CD4-positive, alpha-beta T cell treated with Interferon alpha-2 for 1 hour (primary cell): Measurements from ENCODE around the gene TXN2.
A peak's percentile ranks its signal among the peaks of the same experiment; 100 is the strongest.
"Not testable (repeated sequence)": the region's sequence is repeated elsewhere in the genome, so short reads cannot be mapped to it uniquely, and the experiment has no call there.

Source experiments
- DNase-seq, 2 donors: peaks; one replicate each; pipeline ENCODE4 v3.0.0-alpha.2; 2020 to 2022

TXN2 gene, protein sequence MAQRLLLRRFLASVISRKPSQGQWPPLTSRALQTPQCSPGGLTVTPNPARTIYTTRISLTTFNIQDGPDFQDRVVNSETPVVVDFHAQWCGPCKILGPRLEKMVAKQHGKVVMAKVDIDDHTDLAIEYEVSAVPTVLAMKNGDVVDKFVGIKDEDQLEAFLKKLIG

DNA sequence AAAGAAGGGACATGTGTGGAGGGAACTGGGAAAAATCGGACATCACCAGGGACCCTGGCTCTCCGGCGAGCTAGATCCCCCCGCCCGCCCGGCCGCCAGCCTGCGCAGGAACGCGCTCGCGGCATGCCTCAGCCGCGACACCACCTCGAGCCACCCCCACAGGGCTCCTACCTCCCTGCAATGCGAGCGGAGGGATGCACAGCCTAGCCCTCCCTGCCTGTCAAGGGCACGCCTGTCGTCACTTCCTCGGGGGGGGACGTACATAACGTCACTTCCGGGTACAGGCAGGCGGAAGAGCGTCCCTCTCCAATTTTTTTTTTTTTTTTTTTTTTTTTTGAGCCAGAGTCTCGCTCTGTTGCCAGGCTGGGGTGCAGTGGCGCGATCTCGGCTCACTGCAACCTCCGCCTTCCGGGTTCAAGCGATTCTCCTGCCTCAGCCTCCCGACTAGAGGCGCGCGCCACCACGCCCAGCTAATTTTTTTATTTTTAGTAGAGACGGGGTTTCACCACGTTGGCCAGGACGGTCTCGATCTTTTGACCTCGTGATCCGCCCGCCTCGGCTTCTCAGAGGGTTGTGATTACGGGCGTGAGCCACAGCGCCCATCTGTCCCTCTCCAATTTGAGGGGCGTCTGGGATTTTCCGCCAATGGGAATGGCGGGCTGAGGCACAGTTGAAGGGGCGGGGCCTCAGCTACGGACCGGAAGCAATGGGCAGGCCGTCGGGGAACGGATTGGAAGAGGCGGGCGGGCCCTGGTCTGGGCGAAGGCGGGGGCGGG is at the start of gene TXN2:
Gene TXN2 (minus strand): TSS at position 248 of the 776 bp plus-strand sequence. CDS start 803 bp downstream, outside the sequence.
- DNase-seq, result peak; percentile 97

DNA sequence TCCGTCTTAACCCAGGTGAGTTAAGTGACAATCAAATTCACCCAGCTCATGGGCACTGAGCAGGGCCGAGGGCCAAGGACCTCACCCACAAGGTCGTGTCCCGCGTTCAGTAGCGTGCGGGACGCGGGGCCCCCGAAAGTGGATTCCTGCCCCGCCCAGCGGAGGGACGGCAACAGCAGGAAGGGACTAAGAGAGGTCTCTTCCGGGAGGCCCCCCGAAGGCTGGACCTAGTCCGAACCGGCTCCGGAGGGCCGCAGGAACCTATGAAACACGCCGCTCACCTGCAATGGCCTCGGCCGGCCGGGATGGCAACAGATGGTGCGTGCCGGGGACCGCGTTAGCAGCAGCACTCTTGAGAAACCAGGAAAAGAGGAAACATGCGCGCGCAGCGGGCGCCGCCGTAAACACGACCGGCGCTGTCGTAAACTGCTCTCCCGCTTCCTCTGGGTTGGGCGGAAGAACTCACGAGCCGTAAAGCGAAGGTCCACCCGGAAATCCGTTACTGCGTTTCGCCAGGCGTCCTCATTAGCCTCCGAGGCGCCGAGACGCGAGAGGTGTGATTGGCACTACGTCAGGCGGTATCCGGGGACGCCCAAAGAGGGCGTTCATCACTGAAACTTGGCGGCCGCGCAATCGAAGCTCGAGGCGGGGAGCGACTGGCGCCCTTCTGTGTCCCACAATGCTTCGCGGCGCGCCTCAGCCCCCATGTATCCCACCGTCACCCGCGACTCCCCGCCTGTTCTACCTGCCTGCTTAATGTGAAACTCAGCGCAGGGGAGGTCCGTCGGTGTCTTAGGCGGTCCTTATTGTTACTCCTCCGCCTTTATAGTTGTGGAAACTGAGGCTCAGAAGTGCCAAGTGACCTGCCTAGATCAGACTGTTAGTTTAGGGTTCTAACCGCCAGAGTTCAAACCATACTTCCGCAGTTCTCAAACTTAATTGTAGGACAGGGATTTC is 47.6 kb upstream of the TXN2 start, which contains the start of gene EIF3D:
Gene EIF3D (minus strand): TSS at position 372 of the 957 bp plus-strand sequence. CDS start 3,045 bp downstream, outside the sequence.
- peak; percentile 100 for DNase-seq

DNA sequence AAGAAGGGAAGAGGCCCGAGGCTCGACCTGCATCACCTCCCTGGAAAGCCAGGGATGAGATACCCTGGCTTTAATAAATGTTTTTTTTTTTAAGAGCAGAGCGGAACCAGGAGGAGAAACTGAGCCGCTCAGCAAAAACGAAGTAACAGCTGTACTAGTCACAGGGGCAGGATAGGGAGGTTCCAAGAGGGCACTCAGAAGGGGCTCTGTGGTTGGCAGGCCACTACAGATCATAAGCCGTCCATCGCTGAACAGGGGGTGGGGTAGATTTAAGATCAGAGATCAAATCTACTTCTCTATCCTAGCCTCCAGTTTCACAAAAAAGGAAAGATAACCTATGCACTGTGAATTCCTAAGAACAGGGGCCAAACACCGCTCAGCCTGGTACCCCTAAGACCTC is 46.9 kb upstream of the TXN2 start:
- DNase-seq, result peak in 1 of 2 donors; percentile 35

DNA sequence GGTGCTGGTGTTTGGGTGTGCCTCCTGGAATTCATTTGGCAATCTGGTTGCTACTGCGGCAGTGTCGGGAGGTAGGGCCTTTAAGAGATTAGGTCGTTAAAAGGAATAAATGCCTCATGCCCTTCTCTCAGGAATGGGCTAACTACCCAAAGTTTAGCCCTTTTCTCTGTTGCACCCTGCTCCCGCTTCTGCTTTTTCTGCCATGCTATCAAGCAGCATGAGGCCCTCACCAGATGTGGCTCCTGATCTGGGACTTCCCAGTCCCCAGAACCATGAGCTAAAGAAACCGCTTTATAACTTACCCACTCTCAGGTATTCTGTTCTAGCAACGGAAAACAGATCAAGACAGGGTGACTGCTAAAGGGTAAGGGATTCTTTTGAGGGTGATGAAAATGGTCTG is 41.2 kb upstream of the TXN2 start:
- no peak for DNase-seq

DNA sequence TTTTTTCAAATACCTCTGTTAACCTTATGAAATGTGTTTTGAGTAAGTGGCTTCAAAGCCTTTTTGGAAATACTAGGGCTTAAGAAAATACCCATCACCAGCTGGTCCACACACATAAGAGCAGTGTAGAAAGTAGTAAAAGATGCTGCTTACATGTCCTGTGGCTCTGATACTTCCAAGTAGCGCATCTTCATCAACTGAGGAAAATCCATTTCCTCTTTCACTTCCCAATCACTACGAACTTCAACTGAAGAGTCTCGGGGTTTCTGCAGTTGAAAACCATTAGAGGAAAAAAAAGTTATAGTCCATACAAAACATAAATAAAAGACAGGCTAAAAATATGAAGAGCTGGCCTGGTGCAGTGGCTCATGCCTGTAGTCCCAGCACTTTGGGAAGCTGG is 39.0 kb upstream of the TXN2 start:
- DNase-seq, result no peak

DNA sequence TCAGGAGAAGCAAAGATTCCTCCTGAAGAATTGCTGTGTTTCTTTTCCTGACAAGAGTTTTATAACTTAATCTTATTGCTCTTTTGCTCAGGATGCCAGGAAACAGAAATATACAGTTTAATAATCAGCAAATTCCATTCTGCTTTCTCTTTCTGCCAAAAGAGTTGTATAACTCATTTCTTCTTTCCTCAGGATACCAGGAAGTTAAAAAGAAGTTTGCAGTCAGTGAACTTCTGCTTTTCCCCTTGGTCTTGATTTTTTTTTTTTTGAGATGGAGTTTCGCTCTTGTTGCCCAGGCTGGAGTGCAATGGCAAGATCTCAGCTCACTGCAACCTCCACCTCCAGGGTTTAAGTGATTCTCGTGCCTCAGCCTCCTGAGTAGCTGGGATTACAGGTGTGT is 38.5 kb upstream of the TXN2 start:
- DNase-seq, result not testable (repeated sequence)

DNA sequence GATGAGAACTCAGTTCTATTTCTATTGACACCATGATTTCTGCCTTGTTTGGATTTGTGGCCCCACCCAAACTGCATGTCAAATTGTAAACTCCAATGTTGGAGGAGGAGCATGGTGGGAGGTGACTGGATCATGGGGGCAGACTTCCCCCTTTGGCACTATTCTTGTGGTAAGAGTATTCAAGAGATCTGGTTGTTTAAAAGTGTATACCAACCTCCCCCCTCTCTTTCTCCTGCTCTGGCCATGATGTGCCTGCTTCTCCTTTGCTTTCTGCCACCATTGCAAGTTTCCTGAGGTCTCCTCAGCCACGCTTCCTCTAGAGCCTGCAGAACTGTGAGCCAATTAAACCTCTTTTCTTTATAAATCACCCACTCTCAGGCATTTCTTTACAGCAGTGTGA is 33.3 kb upstream of the TXN2 start:
- no peak for DNase-seq

DNA sequence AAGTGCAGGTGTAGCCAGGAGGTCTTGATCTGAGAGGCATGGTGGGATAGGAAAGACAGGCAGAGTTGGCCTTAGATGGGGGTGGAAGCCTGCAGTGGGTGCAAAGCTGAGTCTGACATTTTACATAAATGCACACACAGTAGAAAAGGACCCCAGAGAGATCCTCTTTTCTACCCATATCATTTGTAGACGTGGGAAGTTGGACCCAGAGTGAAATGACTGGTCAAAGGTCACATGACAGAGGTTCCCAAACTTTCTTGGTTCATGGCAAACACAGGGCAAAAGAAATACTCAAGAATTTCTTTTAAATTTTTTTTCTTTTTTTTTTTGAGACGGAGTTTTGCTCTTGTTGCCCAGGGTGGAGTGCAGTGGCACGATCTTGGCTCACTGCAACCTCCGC is 31.6 kb upstream of the TXN2 start:
- DNase-seq, result no peak

DNA sequence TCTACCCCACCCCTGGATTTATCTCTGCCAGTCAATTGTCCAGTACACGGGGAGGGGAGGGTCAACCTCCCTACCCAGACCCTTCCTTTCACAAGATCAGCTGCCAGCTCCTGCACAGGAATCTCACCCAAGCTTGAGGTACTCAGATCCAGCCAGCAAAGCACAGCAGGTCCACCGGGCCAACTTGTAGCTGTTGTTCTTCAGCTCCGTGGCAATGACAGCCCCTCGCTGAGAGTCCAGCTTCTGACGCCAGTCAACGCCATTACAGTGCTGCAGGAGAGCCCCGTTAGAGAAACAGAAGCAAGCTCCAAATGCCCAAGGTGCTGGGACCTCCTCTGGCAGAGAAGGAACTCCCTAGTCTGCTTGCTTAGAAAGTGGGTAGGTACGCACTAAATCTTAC is 30.9 kb upstream of the TXN2 start:
- DNase-seq, result no peak

DNA sequence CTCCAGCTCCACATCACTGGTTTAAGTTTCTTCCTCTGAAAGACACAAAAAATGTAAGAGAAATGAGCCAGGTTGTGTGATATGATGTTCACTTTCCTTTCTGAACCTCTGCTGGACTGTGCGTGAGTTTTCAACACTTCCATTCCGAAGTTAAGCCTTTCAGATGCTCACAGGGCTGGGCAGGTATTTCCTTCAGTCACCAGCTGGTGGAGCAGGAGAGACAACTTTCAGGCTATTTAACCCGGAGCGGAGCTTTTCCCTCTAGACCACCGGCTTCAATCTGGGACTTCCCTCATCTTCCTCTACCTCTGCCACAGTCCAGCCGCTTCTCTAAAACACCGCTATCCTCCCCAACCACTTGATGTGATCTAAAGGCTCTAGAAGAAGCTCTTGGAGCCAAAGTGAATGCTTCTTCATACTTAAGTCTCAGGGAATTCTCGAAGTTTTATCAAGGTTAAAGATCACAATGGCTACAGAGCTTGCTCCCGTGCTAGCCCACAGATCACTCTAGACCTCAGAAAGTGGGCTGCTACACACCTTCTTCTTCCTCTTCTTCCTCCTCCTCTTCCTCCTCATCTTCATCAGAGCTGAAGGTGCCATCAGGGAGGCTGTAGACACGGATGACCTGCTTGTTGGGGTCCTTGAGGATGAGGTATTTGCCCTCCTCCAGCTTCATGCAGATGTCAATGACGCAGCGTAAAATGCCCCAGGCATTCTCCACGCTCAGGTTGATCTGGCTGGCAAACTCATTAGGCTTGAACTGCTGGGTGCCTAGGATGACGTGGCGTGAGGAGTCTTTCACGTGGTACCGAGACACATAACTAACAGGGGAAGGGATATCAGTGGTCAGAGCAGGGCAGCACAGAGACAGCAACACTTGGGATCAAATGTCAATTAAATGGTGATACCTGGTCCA is 29.8 kb upstream of the TXN2 start:
- DNase-seq, result peak; percentile 23 to 51

DNA sequence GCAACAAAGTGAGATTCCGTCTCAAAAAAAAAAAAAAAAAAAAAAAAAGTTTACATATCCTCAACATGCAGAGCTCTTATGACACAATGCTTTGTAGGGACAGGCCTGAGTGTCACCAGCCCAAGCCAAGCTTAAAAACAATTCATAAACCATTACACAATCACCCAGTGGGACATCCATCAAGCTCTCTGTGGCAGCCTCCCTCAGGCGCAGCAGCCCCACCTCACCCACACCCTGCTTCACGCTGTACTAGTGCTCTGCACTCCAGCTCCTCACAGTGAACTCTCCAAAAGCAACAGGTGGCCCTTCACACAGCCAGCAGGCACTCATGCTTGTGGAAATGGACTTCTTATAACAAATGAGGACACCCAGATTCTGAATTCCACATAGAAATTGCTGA is 28.9 kb upstream of the TXN2 start:
- DNase-seq, result no peak

DNA sequence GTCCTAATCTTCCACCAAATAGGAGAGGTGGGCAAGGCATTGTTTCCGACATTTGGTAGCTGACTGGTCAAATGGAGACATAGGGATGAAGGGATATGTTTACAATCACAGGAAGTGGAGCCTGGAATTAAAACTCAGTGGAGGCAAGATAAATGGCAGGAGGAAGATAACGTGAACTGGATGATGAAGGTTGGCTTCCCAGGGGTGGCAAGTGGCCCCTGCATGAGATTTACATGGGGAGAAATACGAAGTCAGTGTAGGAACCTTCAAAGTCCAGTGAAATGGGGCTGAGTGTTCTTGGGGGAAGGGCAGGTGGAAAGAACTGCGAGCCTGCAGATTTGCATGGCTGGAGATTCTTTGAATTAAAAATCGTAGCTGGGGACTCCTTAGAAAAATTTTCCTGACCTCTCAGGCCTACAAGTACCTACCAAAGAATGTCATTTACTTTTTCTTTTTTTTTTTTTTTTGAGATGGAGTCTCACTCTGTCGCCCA is 26.1 kb upstream of the TXN2 start:
- DNase-seq, result no peak

DNA sequence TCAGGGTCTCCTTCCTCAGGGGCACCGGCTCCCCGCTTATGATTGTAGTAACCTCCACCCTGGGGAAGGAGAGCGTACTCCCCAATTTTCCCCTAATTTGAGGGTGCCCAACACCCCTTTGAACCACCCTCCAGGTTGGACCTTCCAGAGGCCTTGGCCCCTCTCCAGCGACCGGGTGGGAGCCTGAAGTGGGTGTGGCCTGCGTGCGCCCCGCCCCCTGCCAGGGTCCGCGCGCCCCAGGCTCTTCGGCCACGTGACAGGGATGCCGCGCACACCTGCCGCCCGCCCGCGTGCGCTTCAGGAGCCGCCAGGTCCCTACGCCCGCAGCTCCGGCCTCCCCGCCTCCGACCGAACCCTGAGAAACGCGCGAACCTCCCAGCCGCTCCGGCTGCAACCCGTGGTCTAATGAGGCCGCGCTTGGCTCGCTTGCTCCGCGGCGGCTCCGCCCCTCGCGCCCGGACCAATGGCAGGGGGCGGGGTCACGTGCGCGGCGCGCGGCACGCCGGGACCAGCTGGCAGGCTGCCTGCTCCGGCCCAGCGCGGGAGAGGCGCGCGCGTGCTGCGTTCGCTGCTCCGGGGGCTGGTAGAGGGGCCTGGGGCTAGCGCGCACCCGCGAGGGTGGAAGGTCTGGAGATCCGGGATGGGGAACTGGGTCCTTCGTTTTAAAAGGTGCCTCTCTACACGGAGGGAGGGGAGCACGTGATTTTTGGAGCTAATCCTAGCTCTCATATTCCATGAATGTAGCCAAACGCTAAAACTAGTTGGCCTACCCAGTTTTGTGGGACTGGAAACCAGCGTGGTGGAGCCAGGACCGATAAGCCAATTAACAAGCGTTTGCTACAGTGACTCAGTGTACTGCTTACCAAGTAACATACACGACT is 25.4 kb upstream of the TXN2 start, which contains the start of gene FOXRED2:
Gene FOXRED2 (minus strand): TSS at position 404 of the 881 bp plus-strand sequence. CDS start 618 bp downstream, outside the sequence.
- peak; percentile 87 to 93 for DNase-seq

DNA sequence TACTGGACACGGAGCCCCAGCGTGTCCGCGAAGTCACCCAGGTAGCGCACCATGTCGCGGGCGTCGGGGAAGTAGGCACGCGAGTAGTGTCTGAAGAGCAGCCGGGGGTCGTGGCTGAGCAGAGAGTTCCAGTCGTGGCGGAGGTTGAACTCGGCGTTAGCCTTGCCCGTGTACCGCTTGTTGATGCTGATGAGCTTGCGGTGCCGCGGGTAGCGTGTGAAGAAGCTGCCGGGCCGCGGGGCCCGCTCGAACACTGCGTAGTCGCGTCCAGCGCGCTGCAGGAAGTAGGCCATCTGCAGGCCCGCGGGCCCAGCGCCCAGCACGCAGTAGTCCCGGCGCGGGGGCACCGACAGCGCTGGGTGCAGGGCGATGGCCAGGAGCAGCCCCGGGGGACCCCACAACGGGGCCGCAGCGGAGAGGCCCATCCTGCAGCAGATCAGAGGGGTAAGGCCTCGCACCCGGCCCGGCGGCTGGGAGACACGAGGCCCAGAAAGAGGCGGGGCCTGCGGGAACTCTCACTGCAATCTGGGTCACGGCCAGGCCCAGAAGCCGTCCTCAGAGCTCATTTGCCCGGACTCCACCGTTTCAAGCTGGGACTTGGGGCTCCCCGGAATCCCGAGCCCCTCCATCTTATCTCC is 24.7 kb upstream of the TXN2 start:
- DNase-seq, result no peak

DNA sequence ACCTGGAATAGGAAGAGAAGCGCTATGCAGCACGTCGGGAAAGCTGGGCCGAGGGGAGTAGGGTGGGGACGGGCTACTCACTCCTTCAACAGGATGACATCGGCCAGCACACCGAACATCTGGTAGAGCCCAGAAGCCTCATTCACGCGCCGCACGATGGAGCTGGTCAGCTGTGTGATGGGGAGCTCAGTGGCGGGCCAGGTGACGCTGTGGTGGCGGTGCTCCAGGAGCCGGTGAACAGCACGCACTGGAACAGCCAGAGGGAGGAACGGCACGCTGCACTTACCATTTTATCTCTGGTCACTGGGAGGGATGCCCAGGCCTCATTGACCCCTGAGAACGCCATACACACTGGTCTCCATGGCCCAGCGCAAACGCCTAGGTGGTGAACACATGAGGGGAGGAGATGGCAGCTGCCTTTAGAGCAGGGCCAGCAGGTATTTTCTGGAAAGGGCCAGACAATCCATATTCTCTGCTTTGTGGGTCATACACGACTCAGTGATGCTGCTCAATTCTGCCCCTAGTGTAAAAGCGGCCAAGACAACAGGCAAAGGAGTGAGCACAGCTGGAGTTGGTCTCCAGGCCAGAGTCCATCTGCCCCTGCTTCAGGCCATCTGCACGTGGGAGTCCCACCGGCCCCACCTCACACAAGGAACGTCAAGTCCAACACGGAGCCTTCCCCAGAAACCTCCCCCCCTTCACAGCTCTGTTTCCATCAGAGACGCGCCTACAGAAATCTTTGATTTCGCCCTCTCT is 16.6 kb upstream of the TXN2 start:
- no peak for DNase-seq

DNA sequence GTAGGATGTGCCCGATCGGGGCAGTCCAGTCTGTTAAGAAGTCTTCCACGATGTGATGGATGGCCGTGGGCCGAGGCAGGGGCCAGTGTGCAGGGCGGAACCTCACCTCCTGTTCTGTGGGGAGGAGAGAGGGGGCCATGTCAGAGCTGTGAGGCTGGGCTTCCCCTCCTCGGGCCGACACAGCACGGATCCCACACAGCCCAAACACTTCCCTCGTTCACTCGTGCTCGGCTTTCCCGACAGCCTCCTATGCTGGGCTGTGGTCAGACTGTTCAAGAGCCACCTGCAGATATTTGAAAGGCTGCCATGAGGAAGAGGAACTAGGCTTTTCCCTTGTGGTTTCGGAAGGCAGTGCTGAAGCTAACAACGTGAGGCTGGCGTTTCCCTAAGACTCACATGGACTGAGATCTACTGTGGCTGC is 12.3 kb upstream of the TXN2 start:
- DNase-seq, result peak in 1 of 2 donors; percentile 62

DNA sequence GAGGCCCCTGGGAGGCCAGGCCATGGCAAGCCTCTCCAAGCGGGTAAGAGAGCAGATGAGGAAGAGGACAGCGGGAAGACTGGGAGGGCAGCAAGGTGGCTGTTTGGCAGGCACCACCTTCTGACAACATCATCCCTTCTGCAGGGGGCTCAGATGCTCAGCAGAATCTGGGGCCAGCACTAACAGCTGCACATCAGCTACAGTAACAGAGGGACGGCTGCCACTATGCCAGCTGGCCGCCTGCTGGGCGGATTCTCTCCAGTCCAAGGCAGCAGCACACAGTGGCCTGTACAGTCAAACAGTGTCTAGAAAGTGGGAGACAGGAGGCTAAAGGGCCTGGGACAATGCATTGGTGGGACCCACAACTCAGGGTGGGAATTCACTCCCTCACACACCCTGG is 10.7 kb upstream of the TXN2 start:
- DNase-seq, result no peak

DNA sequence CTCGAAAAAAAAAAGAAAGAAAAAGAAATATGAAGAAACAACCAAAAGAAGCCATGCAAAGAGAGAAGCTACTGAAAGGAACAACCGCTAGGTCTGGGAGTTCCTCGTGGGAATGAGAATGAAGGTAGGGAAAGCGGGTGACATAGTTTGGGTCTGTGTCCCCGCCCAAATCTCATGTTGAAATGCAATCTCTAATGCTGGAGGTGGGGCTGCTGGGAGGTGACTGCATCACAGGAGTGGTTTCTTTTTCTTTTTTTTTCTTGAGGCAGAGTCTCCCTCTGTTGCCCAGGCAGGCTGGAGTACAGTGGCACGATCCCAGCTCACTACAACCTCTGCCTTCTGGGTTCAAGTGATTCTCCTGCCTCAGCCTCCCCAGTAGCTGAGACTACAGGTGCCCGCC is 9.7 kb upstream of the TXN2 start:
- no peak for DNase-seq

DNA sequence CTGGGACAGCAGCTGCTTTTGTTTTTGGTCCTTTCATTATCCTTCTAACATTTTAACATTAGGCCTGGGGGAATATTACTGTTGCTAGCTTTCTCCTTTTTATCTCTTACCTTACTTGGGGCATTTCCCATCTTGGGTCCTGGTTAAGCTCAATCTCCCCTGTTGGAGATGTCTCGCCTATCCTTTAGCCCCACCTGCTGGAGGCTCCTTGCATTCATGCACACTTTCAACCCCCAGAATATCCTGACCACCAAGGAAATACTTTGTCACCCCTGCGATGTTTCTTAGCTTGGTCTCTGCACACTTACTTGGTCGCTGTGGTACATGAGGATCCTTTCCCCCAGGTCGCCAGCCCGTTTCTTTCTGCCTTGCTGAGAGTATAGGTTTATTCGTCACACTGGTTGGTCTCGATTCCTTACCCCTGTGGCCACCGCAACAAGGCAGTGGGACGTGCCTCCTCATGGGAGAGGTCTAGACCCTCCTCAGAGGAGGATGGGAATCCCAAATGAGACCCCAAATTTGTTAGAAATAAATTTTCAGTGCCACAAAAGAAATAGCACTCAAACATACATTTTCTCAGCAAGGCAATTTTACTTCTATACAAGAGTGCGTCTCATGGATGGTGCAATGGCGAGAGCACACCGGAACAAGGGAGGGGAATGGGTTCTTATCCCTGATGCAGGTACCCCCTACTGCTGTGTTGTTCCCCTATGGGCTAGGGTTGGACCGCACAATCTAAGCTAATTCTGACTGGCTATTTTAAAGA is 5.4 kb upstream of the TXN2 start:
- DNase-seq, result peak; percentile 66 to 78
